GM12878 (cell line): ENCODE results near the gene STARD3. TPM values are rescaled to one million over a fixed set of nuclear protein-coding genes. Genes with fewer than 3 reads are reported as not detected.

Source experiments
- ATAC-seq: fragments of 200-7000 bp; cut with Tn5 transposase; 3 replicates; pipeline ENCODE4 v1.9.1; 2020; ENCODE audit warnings: mild to moderate bottlenecking, moderate library complexity
- BruUV-seq: library from RNA; stranded (reverse); fragments of 400-500 nt; replicated peaks from 2 replicates; lab custom pipeline; 2021; lab: Mats Ljungman, UMichigan
- CTCF ChIA-PET: fragments of 300-600 bp; sonication (Branson Sonifier 250); formaldehyde crosslinking; extraction: SDS; loops from one replicate; lab custom pipeline; 2021; ENCODE audit warnings: inconsistent platforms; lab: Yijun Ruan, JAX
- POLR2A ChIA-PET: fragments of 350-600 bp; formaldehyde crosslinking; extraction: SDS; loops from one replicate; lab custom pipeline; 2021; ENCODE audit warnings: inconsistent platforms; lab: Charles Lee
- RAD21 ChIA-PET: fragments of 300-600 bp; sonication (Branson Sonifier 250); formaldehyde crosslinking; loops from one replicate; lab custom pipeline; 2023; ENCODE audit warnings: antibody characterized with exemption; ENCODE audit not compliant: unreplicated experiment; lab: Charles Lee
- SMC1A ChIA-PET: fragments of 300-600 bp; sonication (Branson Sonifier 250); formaldehyde crosslinking; loops from one replicate; lab custom pipeline; 2023; ENCODE audit not compliant: unreplicated experiment, uncharacterized antibody; lab: Charles Lee
- DNase-seq: peaks from one replicate; pipeline ENCODE4 v3.0.0-alpha.2; 2011; ENCODE audit warnings: low read depth, low spot score
- FAIRE-seq: peaks from 3 replicates; lab custom pipeline; 2011; peaks lifted over from hg19 to GRCh38; lab: Jason Lieb, UNC
- H2AFZ ChIP-seq: 2 replicates; pipeline ENCODE4 v1.6.0; 2011; ENCODE audit warnings: low read depth, low read length, control low read depth; ENCODE audit not compliant: control insufficient read depth
- H3K27ac ChIP-seq: 2 replicates; pipeline ENCODE4 v1.5.1; 2011; ENCODE audit warnings: control low read depth; ENCODE audit not compliant: control insufficient read depth, insufficient read depth
- H3K27me3 ChIP-seq, 2 experiments: replicated peaks in 1 of 2; 2 replicates each; pipeline versions ENCODE4 v1.6.0 to v1.6.1; 2011; ENCODE audit warnings: low read length in 1 of 2; ENCODE audit not compliant: control insufficient read depth in 2 of 2, insufficient read depth in 2 of 2
- H3K36me3 ChIP-seq, 2 experiments: 2 replicates each; pipeline ENCODE4 v1.5.1; 2011; ENCODE audit warnings: low read length in 1 of 2; ENCODE audit not compliant: control insufficient read depth in 2 of 2, insufficient read depth in 2 of 2
- H3K4me1 ChIP-seq: 2 replicates; pipeline ENCODE4 v1.6.1; 2011; ENCODE audit warnings: mild to moderate bottlenecking, low read length, moderate library complexity, mixed read lengths; ENCODE audit not compliant: control insufficient read depth, insufficient read depth
- H3K4me2 ChIP-seq: 2 replicates; pipeline ENCODE4 v1.6.0; 2011; ENCODE audit warnings: control low read depth; ENCODE audit not compliant: control insufficient read depth, insufficient read depth
- H3K4me3 ChIP-seq: fragments of 200-600 bp; sonication (generic); 2 replicates; pipeline ENCODE4 v1.5.1; 2016
- H3K79me2 ChIP-seq: 2 replicates; pipeline ENCODE4 v1.6.0; 2011; ENCODE audit warnings: low read length; ENCODE audit not compliant: control insufficient read depth, insufficient read depth
- H3K9ac ChIP-seq: 2 replicates; pipeline ENCODE4 v1.8.0; 2011; ENCODE audit warnings: low read length, control low read depth, mixed read lengths; ENCODE audit not compliant: control insufficient read depth, insufficient read depth
- H3K9me3 ChIP-seq: replicated peaks from 3 replicates; pipeline ENCODE4 v1.5.1; 2011; ENCODE audit warnings: mild to moderate bottlenecking, low read length; ENCODE audit not compliant: control insufficient read depth, insufficient read depth
- H4K20me1 ChIP-seq: 2 replicates; pipeline ENCODE4 v1.6.0; 2011; ENCODE audit not compliant: control insufficient read depth, insufficient read depth
- BACH1 ChIP-seq: fragments of 450-650 bp; IDR thresholded peaks from 2 replicates; pipeline ENCODE4 v1.6.1; 2017; ENCODE audit warnings: mild to moderate bottlenecking, borderline replicate concordance
- CBX3 ChIP-seq: fragments of 200-600 bp; sonication (generic); IDR thresholded peaks from 2 replicates; pipeline ENCODE4 v1.6.1; 2016; ENCODE audit warnings: low read depth, borderline replicate concordance
- E2F8 ChIP-seq: fragments of 450-650 bp; IDR thresholded peaks from 2 replicates; pipeline ENCODE4 v1.6.1; 2018; ENCODE audit warnings: mild to moderate bottlenecking, low read depth, moderate library complexity; ENCODE audit not compliant: partially characterized antibody
- GABPA ChIP-seq: IDR thresholded peaks from 2 replicates; pipeline ENCODE4 v1.6.1; 2014; ENCODE audit warnings: antibody characterized with exemption, low read depth, mild to moderate bottlenecking, inconsistent platforms
- GATAD2B ChIP-seq: fragments of 450-650 bp; conservative IDR thresholded peaks from 2 replicates; pipeline ENCODE4 v1.6.1; 2017; ENCODE audit warnings: low read depth, mild to moderate bottlenecking, moderate library complexity
- RAD21 ChIP-seq: IDR thresholded peaks from 2 replicates; pipeline ENCODE4 v1.6.1; 2011; ENCODE audit warnings: mild to moderate bottlenecking, low read depth, low read length, moderate library complexity; ENCODE audit not compliant: insufficient read depth
- RFX5 ChIP-seq: IDR thresholded peaks from 2 replicates; pipeline ENCODE4 v1.6.1; 2011; ENCODE audit warnings: low read depth, low read length, improper control_type of control experiment
- STAT1 ChIP-seq: fragments of 450-650 bp; conservative IDR thresholded peaks from 2 replicates; pipeline ENCODE4 v1.6.1; 2014; ENCODE audit warnings: antibody characterized with exemption, mild to moderate bottlenecking
- TCF3 ChIP-seq: IDR thresholded peaks from 2 replicates; pipeline ENCODE4 v1.6.1; 2012; ENCODE audit warnings: low read depth, mild to moderate bottlenecking, low read length, borderline replicate concordance; ENCODE audit not compliant: insufficient read depth
- TCF7 ChIP-seq: IDR thresholded peaks from 2 replicates; pipeline ENCODE4 v1.6.1; 2014; ENCODE audit warnings: antibody characterized with exemption, borderline replicate concordance
- ZNF274 ChIP-seq: IDR thresholded peaks from one replicate; pipeline ENCODE4 v1.8.0; 2011; ENCODE audit not compliant: insufficient read length, insufficient read depth
- WGBS: methylation state at CpG from one replicate; pipeline ENCODE4 v1.1.6; 2016; ENCODE audit warnings: low lambda C conversion rate; ENCODE audit not compliant: insufficient replicate concordance, insufficient coverage; ENCODE audit errors: missing lambda C conversion rate; 5-methylcytosine and 5-hydroxymethylcytosine counted together
- in situ Hi-C: fragments of 300-500 bp; cut with MboI; formaldehyde crosslinking; loops from 9 replicates; pipeline ENCODE4 v1.14.3; 2018; ENCODE audit warnings: mixed read lengths
- intact Hi-C: fragments of 100-400 bp; cut with micrococcal nuclease; formaldehyde crosslinking; loops from one replicate; pipeline ENCODE4 v1.14.2; 2022; ENCODE audit not compliant: unreplicated experiment
- polyA plus RNA-seq, 11 experiments: library from polyadenylated mRNA; depleted of rRNA in 4 of 11; unstranded in 6 of 11; stranded (reverse) in 5 of 11; fragments of >200 nt; fragmentation: Nextera tagmentation in 4 of 11; fragmentation: Illumina TruSeq in 1 of 11; extraction: Ambion mirVana in 4 of 11; extraction: Trizol in 1 of 11; gene quantifications; 1 replicate in 1 of 11; 2 replicates in 10 of 11; pipeline versions ENCODE4 v1.2.1 to v1.2.3, GENCODE V29; 2011 to 2016; ENCODE audit warnings: inconsistent platforms in 2 of 11, missing spikeins in 2 of 11, low read depth in 1 of 11
- total RNA-seq, 4 experiments: library from RNA; depleted of rRNA in 3 of 4; stranded (reverse); fragments of >200 nt in 3 of 4; fragmentation: Illumina TruSeq in 1 of 4; extraction: Trizol in 1 of 4; gene quantifications; 2 replicates each; pipeline versions ENCODE4 v1.2.1 to v1.2.3, GENCODE V29; 2013 to 2021
- TF ChIP-seq, protein P1 (sequence below): fragments of 450-650 bp; formaldehyde crosslinking; IDR thresholded peaks from 2 replicates; pipeline ENCODE4 v1.4.0; 2022; ENCODE audit warnings: mild to moderate bottlenecking, moderate library complexity
- TF ChIP-seq, protein P2 (sequence below): IDR thresholded peaks from 2 replicates; pipeline ENCODE4 v1.6.1; 2012; ENCODE audit warnings: low read length, inconsistent platforms

Gene STARD3
- total and polyA plus RNA-seq, 10 of the 15 experiments (the other 5 are each of a cell fraction or from before 2014, with no cell fraction given) = 0.08 to 62.7 (median 27.5) TPM

- TF ChIP-seq E2F8 = no peak
- TF ChIP-seq RFX5 = no peak
- no peak for TF ChIP-seq BACH1
- no peak for TF ChIP-seq GATAD2B
- TF ChIP-seq TCF3 = no peak
- TF ChIP-seq GABPA = no peak
- TF ChIP-seq, protein P1, sequence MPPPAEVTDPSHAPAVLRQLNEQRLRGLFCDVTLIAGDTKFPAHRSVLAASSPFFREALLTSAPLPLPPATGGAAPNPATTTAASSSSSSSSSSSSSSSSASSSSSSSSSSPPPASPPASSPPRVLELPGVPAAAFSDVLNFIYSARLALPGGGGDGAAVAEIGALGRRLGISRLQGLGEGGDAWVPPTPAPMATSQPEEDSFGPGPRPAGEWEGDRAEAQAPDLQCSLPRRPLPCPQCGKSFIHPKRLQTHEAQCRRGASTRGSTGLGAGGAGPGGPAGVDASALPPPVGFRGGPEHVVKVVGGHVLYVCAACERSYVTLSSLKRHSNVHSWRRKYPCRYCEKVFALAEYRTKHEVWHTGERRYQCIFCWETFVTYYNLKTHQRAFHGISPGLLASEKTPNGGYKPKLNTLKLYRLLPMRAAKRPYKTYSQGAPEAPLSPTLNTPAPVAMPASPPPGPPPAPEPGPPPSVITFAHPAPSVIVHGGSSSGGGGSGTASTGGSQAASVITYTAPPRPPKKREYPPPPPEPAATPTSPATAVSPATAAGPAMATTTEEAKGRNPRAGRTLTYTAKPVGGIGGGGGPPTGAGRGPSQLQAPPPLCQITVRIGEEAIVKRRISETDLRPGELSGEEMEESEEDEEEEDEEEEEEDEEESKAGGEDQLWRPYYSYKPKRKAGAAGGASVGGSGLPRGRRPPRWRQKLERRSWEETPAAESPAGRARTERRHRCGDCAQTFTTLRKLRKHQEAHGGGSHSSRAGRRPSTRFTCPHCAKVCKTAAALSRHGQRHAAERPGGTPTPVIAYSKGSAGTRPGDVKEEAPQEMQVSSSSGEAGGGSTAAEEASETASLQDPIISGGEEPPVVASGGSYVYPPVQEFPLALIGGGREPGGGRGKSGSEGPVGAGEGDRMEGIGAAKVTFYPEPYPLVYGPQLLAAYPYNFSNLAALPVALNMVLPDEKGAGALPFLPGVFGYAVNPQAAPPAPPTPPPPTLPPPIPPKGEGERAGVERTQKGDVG (CRISPR knock-in tag) = no peak
- no peak for TF ChIP-seq ZNF274
- TF ChIP-seq, protein P2, sequence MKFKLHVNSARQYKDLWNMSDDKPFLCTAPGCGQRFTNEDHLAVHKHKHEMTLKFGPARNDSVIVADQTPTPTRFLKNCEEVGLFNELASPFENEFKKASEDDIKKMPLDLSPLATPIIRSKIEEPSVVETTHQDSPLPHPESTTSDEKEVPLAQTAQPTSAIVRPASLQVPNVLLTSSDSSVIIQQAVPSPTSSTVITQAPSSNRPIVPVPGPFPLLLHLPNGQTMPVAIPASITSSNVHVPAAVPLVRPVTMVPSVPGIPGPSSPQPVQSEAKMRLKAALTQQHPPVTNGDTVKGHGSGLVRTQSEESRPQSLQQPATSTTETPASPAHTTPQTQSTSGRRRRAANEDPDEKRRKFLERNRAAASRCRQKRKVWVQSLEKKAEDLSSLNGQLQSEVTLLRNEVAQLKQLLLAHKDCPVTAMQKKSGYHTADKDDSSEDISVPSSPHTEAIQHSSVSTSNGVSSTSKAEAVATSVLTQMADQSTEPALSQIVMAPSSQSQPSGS = no peak
- no peak for TF ChIP-seq RAD21
- TF ChIP-seq TCF7 = no peak
- TF ChIP-seq CBX3 = no peak
- no peak for TF ChIP-seq STAT1
- ChIA-PET CTCF (interaction anchor here (0.6 to 8.8 kb wide), 6 partner anchors 12 to 106 kb away, joined by 3 to 100 read pairs (median 4); partner anchors contain the start of gene STARD3), RAD21 (no interaction called here), SMC1A (interaction anchor here (0.6 kb wide), 1 partner anchor 16 kb away, joined by 3 read pairs; no protein-coding TSS in a partner anchor), POLR2A (interaction anchor here (0.6 to 0.7 kb wide), 2 partner anchors 22 to 171 kb away, joined by 3 read pairs; no protein-coding TSS in a partner anchor)
- Histone ChIP-seq H3K4me3 (no peak overlapping the region), H3K9ac (no peak overlapping the region), H2AFZ (no peak overlapping the region), H3K4me2 (no peak overlapping the region), H3K27me3 (no peaks in the 10 kb centered on the region), H3K9me3 (no peaks in the 10 kb centered on the region), H3K4me1 (no peaks in the 10 kb centered on the region), H3K27ac (no peak overlapping the region), H3K79me2 (no peaks in the 10 kb centered on the region; the same call in none of the 2 replicates), H3K36me3 (peaks cover 4% of the 10 kb centered on the region in 2 experiments; a peak in 3 of 4 replicates), H4K20me1 (no peaks in the 10 kb centered on the region)
- FAIRE-seq (no peak), DNase-seq (no peak), ATAC-seq (no peak)
- in situ Hi-C loops = no loop called here
- intact Hi-C loops = no loop called here
- no TSS peak for BruUV-seq
- WGBS = 100% methylated on average over 5 of the region's 11 CpGs
Measured at GRCh38 chr17:39650121-39650579, 13.2 kb downstream of the STARD3 start.
